HK-2 (cell line): ENCODE measurements around the gene CAV2.

Source experiments
- DNase-seq: peaks from one replicate; pipeline ENCODE4 v3.0.0-alpha.2; 2018; ENCODE audit not compliant: unreplicated experiment

CAV2 gene

DNA sequence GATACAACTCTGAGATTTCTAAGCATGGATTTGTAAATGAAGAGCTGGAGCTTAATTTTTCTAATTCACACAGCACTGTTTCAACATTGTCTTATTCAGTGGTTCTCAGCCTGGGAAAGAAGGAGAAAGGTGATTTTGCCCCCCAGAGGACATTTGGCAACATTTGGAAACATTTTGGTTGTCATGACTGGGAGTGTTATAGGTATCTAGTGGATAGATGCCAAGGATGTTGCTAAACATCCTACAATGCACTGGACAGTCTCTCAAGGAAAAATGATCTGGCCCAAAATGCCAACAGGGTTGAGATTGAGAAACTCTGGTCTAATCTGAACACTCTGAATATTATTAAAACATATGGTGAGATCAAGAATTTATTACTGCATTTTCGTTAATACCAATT, 3.8 kb upstream of the CAV2 start:
- no peak for DNase-seq

DNA sequence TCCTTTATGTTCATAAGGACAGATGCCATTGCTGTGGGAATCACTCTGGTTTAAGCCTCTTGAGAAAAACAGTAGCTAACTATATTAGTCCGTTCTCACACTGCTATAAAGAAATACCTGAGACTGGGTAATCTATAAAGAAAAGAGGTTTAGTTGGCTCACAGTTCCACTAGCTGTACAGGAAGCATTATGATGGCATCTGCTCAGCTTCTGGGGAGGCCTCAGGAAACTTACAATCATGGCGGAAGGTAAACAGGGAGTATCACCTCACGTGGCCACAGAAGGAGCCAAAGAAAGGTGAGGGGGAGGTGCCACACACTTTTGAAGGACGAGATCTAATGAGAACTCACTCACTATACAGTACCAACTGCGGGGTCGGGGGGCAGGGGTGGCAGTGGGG, 2.9 kb upstream of the CAV2 start:
- DNase-seq, result no peak

DNA sequence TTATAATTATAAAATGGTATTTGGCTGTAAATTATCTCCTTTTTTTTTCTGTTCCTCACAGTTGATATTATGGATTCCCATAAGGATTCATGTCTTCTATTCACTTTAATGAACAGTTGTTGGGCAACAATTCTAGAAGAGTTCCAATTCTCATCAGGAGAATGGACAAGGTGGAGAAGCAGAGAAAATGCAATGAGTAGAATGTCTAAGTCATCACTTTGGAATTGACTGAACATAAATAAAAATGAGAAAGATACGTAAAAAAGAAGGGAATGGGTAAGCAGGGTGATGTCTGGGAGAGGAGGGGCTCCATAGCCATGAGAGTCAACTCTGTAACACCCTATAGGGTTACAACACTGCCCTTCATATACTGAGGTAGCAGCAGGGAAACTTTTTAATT, 1.8 kb upstream of the CAV2 start:
- DNase-seq, result no peak

DNA sequence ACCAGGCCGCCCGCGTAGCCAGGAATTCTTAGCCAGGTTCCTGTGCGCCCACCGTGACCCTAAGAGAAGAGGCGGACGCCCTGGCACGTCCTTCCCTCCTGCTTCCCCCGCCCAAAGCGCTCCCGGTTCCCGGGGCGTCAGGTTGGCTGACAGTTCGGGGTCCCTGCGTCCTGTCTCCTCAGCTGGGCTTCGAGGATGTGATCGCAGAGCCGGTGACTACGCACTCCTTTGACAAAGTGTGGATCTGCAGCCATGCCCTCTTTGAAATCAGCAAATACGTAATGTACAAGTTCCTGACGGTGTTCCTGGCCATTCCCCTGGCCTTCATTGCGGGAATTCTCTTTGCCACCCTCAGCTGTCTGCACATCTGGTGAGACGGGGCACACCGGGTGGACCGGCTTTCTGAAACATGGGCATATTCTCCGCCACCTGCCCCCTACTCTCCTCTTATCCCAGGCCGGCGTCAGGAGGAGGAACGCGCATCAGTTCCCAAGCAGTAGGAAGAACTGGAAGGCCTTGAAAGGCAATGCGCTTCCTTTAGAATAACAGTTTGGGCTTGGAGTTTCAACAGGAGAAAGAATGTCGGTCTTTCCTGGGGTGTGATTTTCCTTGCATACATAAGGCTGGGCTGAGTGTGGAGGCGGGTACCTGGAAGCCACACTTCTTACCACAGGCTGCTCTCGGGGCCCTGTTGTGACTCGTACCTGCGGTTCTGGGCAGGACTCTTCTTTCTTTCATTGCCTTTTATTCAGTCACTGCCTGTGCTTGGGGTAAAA, 728 bp downstream of the CAV2 start:
- DNase-seq, result peak; percentile 62

DNA sequence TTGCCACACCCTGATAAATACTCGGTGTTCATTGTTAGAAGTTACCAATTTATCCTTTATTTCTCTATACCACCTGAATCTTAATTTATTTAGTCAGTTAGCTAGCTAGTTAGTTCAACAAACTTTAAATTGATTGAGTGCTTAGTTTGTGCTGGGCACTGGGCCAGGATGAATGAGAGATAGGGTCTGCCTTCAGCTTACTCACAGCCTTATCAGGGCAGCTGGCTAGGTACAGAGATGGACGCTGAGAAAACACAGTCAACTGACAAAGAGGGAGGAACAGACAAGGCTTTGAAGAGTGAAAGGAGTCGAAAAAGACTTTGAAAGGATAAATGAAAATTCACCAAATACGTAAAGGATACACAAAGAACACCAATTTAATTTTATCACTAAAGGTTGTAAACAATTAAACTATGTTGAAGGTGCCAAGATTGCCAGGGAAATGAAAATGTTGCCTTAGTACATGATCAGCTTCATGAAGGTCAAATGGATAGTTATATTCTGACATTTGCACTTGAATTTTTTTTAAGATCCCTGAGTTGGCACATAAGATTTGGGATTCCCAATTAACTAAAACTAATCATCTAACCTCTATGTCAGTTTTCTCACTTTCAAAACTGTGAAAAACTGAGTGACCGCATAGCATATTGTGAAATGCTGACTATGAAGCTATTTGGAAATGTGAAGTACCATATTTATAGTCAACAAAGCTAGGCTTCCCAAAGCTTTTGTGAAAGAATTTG, 2.1 kb downstream of the CAV2 start:
- DNase-seq, result no peak

DNA sequence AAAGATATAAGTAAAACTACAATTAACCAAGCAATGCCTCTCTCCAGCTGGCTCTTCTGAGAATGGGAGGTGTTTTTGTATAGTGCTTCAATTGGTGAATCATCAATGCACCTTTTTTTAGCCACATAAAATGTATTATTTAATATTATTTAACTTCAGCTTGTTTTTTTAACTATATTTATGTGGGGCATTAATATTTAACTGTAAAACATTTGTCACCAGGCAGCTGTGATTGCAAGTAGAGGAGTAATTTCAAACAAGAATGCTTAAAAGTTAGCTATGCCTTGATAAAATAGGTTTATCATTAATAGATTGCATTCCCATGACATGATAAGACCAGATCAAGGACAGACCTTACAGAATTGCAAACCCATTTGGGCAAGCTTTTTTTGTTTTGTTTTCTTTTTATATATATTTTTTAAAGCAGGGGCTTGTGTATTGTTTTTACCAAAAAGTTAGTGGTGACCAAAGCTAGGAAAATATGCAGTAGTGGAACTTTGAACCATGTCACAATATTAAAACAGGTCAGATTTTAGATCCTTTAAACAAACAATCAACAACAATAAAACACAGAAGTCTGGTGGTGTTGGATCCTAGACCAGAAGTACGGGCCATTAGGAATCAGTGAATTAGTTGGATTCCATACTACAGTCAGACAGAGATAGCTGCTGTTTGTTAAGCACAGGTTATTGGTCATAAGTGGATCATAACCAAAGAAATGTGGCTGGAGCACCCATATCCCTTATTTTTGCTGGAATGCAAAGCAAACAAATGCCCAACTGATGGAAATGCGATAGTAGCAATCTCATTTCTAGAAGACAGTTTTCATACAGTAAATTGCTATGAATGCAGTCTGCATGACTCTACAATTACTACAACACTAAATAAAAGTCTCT, 2.9 kb downstream of the CAV2 start:
- no peak for DNase-seq

DNA sequence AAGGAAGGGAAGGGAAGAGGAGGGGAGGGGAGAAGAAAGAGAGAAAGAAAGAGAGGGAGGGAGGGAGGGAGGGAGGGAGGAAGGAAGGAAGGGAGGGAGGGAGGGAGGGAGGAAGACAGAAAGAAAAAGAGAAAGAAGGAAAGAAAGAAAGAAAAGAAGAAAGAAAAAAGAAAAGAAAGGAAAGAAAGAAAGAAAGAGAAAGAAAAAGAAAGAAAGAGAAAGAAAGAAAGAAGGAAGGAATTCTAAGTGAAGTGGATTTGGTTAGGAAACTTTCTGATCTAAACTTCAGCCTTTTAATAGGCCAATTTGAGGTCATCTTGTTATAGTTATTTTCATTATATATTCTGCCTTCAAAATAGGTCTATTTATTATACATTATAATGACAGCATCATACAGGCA, 4.3 kb downstream of the CAV2 start:
- DNase-seq, result no peak

DNA sequence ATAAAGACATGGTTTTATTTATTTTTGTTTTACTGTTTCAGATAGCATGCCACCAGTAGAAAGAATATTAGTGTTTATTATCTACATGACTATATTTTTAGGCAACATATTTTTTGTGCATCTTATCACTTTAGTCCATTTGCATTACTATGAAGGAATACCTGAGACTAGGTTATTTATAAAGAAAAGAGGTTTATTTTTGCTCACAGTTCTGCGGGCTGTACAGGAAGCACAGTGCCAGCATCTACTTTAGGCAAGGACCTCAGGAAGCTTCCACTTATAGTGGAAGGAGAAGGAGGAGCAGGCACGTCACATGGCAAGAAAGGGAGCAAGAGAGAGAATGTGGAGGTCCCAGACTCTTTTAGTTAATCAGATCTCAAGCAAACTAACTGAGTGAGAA, 5.7 kb downstream of the CAV2 start:
- DNase-seq, result no peak

DNA sequence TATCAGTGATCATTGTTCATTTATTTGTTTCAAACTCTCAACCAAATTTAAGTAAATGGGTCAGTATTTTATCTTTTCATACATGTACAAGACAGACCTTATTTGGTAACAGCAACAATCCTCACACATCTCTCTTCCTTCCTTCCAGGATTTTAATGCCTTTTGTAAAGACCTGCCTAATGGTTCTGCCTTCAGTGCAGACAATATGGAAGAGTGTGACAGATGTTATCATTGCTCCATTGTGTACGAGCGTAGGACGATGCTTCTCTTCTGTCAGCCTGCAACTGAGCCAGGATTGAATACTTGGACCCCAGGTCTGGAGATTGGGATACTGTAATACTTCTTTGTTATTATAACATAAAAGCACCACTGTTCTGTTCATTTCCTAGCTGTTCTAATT, 6.3 kb downstream of the CAV2 start:
- DNase-seq, result no peak

DNA sequence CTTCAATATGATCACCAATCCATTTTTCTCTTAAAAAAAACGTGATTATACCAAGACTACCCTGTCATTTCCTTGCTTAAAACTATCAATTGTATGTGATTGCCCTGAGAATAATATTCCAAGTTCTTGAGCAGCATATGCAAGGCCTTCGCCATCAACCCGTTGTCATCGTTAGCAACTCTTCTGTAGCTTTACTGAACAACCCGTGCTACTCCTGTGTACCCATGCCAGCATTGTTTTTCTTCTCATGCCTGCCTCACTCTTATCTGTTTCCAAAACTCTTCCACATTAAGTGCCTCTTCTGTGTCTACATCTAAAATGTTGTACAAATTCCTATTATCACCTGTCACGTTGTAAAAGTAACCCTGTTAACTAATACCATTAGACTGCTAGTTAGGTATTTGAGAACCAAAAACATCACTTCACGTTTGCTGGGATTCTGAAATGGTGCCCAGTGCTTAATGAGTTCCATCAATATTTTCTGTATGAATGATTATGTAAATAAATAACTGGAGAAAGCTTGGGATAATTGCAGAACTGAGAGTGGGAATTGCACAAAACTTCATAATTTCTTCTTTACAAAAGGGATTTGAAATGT, 10.5 kb downstream of the CAV2 start:
- no peak for DNase-seq

DNA sequence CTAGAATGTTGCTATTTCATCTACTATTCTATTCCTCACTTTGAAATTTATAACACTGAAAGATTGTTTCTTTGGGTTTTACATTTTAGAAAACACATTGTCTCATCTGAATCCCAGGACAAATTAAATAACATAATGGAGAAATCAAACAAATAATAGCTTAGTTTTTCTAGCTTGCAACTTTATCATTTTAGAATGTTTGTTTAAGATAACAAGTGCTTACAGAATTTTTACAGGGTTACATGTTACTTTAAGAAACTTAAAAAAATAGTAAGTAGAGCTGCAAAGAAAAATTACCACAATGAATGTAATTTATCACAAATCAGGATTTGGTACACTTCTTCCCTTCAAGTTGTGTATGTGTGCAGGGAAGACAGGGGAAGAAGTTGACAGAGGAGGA, 11.3 kb downstream of the CAV2 start:
- DNase-seq, result no peak

DNA sequence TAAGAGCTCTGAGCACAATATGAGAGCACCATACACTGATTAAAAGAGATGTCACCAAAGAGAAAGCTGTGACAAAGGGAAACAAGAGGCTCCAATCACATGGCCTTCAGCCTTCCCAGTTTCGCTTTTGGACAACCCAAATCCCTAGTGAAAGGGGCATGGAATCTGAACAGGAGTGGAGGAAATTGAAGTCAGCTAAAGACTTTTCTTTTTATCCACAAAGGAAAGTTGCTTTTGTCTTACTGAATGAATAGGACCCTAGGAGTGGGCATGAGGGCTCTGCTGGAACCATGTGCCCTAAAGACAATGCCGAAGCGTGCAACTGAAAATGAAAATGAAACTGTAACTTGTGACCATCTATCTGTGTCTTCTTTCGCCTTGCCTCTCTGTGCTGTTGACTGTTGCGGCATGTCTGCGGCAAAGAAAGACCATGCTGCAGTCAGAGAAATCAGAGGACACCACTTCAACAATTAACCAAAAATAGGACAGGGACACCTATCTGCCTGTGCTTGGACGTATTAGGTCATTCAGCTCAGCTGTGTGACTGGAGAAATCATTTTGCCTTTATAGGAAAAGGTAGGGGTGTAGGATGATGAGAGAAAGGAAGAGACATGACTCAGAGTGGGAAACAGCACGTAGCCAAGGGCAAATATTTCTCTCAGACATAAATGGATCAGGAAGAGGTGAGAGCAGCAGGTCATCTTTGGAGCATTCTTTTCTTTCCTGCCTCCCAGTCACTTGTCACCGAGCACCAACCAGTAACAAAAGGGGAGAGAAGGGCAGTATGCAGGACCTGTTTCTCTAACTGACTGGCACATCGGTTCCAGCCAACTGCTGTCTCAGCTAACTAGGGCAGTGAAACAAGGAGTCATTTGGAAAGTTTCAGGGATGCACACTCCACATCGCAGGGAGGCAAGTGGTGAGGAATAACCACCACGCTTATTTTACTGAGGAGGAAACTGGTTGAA, 12.3 kb downstream of the CAV2 start:
- DNase-seq, result peak; percentile 48

DNA sequence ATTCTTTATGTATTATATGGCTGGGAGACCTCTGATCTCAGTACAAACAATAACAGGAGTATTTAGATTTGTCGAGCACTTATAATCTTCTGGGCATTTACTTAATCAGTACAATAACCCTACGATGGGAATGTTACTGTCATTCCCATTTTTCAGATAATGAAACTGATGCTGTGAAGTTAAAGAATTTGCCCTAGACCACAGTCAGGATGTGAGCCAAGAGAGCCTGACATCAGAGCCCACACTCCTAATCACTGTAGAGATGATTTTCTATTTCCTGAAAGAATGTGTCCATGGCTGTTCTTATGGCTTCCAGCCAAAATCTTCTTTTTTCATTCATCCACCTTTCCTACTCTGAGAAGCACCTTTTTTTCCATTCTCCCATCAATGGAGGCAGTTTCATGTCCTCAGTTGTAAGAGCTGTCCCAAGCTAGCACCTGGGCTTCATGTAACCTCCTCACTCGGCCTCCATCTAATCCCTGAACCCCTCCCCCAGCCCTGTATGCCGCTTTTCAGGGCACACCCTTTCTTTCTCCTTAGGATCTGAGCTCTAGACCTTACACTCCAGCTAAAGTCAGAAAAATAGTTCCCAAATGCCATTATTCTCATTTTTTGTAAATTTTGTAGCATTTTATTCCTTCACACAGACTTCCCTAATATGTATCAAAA, 13.1 kb downstream of the CAV2 start:
- no peak for DNase-seq

DNA sequence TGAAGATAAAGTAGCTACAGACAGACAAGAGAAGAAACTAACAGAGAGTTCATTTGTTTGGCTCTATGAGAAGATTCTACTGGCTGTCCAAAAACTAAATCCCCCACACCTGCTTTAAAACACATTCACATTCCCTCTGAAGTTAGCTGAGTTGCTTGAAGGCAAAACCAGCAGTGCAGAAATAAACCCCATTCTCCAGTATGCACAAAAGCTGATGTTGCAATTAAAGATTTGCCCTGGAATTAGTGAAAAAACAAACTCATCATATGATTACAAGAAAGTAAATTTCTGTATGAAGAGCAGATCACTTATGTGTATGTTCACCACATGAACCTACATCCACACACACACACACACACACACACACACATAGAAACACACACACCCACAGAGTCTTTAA, 16.0 kb downstream of the CAV2 start:
- no peak for DNase-seq

DNA sequence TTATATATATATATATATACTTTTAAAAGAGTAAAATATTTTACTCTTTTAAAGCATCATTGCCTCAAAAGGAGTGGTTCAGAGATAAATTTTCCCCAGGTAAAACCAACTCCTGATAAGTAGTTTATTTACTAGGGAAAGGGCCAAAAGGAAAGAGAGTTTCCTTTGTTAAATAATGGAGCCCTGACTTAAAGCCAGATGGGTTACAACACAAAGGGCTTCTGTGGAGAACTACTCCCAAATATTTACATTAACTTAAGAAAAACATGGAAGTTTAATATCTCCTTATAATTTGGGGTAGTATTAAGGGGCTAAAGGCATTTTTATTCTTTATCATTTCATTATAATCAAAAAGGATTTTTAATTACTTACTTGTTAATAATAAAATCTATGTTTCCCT, 16.8 kb downstream of the CAV2 start:
- DNase-seq, result no peak

DNA sequence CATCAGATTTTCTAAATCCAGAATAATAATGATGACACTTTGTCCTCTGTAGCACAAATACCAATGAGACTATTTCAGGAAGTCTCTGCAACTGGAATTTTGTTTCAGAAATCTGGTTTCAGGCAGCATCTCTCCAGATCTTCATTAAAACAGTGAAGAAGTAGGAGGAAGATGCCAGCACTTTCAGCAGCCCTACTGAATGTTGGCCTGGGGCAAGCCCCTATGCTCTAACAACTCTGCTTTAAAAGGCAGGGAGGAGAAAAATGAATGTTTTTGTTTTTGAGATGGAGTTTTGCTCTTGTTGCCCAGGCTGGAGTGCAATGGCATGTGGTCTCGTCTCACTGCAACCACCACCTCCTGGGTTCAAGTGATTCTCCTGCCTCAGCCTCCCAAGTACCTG, 18.1 kb downstream of the CAV2 start:
- DNase-seq, result no peak

DNA sequence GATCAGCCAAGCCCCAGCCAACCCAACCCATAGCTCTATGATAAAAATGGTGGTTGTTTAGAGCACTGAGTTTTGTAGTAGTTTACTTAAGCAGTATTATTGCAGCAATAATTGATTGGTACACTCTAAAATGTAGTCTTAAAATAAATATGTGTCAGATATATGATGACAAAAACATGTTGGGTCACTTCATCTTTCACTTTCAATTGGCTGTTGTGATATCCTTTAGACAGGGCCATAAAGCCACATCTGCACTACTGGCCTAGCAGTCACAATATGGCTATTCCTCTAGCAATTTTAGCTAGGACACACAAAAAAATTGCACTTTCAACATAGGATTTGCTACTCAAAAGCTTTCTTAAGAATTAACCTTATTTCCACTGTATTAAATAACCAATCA, 19.4 kb downstream of the CAV2 start:
- no peak for DNase-seq

DNA sequence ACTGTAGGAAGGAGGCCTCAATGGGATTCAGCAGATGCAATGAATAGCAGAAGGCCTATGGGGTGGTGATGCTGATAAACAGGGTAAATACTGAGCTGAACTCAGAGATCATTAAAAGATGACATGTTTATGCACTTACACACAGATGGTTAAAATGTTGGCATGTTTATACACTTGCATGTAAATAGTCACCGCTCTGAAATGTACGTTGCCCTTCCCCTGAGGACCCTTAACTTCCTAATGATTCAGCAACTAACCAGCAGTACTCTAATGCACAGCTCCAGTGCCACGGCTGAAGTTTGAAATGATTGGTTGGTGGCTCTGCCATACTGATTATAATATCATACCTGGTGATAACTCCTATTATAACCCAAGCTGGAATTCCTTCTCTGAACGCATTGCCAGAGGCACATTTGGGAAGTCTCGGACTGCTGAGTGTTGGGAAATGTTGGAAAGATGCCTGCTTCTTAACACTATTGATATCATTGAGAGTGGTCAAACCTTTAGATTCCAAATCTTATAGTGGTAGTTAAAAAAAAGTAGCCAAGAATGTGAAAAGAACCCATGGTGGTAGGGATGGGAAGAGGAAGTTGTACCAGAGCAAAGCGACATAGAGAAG, 21.6 kb downstream of the CAV2 start:
- DNase-seq, result no peak

DNA sequence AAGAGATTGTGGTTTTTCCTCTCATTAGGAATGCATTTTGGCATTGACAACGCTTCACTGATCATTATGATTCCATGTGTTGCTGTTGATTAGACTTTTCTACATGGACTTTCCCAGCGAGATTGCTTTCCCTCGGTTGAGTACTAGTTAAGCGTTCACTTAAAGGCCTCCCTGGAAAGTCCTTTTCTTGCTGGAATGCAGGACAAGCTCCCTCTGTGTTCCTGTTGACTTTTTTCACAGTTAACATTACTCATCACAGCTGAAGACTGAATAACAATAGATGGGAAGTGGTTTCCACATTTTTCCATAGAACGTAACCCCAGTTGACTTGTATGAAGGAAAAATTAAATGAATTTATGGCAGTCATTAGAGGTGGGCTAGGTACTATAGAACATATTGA, 22.7 kb downstream of the CAV2 start:
- DNase-seq, result no peak

DNA sequence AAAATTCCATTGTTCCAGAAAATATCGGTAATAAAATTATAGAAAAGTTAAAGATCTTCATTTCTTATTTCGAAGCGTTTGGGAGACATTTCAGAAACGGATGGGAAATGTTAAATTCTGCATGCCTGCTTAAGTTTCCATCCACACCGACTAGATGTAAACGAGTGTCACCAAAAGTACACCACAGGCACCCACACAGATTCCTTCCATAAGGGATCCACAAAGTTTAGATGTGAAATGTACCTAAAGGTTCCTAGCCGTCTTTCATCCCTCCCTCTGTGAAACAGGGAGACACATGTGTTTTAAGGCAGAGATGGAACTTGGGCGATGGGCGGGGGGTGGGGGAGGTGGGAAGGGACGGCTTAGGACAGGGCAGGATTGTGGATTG, 24.7 kb downstream of the CAV2 start:
- no peak for DNase-seq
